DOHH2 (cell line): ENCODE results near the gene NOTCH4.

Source experiments
- H3F3A ChIP-seq: fragments of 200-600 bp; sonication (generic), shearing (Covaris generic); 2 replicates; pipeline ENCODE4 v1.6.0; 2016; ENCODE audit warnings: antibody characterized with exemption, mild to moderate bottlenecking; ENCODE audit not compliant: control insufficient read depth, insufficient read depth
- H3K27ac ChIP-seq: fragments of 200-600 bp; sonication (generic); 2 replicates; pipeline ENCODE4 v1.5.1; 2014; ENCODE audit warnings: low read depth, mild to moderate bottlenecking, low read length, moderate library complexity
- H3K27me3 ChIP-seq: fragments of 200-600 bp; sonication (generic); 2 replicates; pipeline ENCODE4 v1.6.1; 2014; ENCODE audit warnings: mild to moderate bottlenecking, low read length, mixed read lengths; ENCODE audit not compliant: control insufficient read depth
- H3K36me3 ChIP-seq: fragments of 200-600 bp; sonication (generic); 2 replicates; pipeline ENCODE4 v1.6.1; 2014; ENCODE audit warnings: mild to moderate bottlenecking, low read length, moderate library complexity, mixed read lengths; ENCODE audit not compliant: control insufficient read depth
- H3K4me1 ChIP-seq: fragments of 200-600 bp; sonication (generic); 2 replicates; pipeline ENCODE4 v1.6.1; 2014; ENCODE audit warnings: mild to moderate bottlenecking, low read length, mixed read lengths; ENCODE audit not compliant: control insufficient read depth
- H3K4me2 ChIP-seq: fragments of 200-600 bp; sonication (generic); 2 replicates; pipeline ENCODE4 v1.6.0; 2014; ENCODE audit warnings: mild to moderate bottlenecking, low read length, moderate library complexity
- H3K4me3 ChIP-seq: fragments of 200-600 bp; sonication (generic); 2 replicates; pipeline ENCODE4 v1.5.1; 2014; ENCODE audit warnings: mild to moderate bottlenecking, low read length, mixed read lengths
- H3K79me2 ChIP-seq: fragments of 200-600 bp; sonication (generic); 2 replicates; pipeline ENCODE4 v1.6.1; 2014; ENCODE audit warnings: mild to moderate bottlenecking, low read length, mixed read lengths; ENCODE audit not compliant: control insufficient read depth
- H3K9me2 ChIP-seq: fragments of 200-600 bp; sonication (generic); replicated peaks from 2 replicates; pipeline ENCODE4 v1.6.1; 2014; ENCODE audit warnings: mild to moderate bottlenecking, low read length, mixed read lengths; ENCODE audit not compliant: control insufficient read depth
- H3K9me3 ChIP-seq: fragments of 200-600 bp; sonication (generic); 2 replicates; pipeline ENCODE4 v1.6.1; 2014; ENCODE audit warnings: antibody characterized with exemption, low read length, mixed read lengths; ENCODE audit not compliant: control insufficient read depth, insufficient read depth
- H4K20me1 ChIP-seq: fragments of 200-600 bp; sonication (generic); 2 replicates; pipeline ENCODE4 v1.6.0; 2014; ENCODE audit warnings: low read depth, mild to moderate bottlenecking, antibody characterized with exemption, low read length, moderate library complexity; ENCODE audit not compliant: control insufficient read depth, insufficient read depth
- EZH2phosphoT487 ChIP-seq: fragments of 200-600 bp; sonication (generic); IDR thresholded peaks from 2 replicates; pipeline ENCODE4 v1.6.1; 2017; ENCODE audit warnings: borderline replicate concordance, mild to moderate bottlenecking, antibody characterized with exemption, low read length, moderate library complexity, mixed read lengths
- TF ChIP-seq, protein P1 (sequence below): fragments of 200-600 bp; sonication (generic); IDR thresholded peaks from one replicate; pipeline ENCODE4 v1.5.1; 2014; ENCODE audit warnings: antibody characterized with exemption, mild to moderate bottlenecking, low read depth, low read length; ENCODE audit not compliant: poor library complexity, severe bottlenecking

The NOTCH4 gene

GRCh38 chr6:32200711-32201475, 23.0 kb downstream of the NOTCH4 start:
- H3K27me3 ChIP-seq: no peaks in the 10 kb centered on the region
- H3K36me3 ChIP-seq: peaks cover 3% of the 10 kb centered on the region; the same call in 1 of the 2 replicates
- H3K4me2 ChIP-seq: no peak overlapping the region

DNA sequence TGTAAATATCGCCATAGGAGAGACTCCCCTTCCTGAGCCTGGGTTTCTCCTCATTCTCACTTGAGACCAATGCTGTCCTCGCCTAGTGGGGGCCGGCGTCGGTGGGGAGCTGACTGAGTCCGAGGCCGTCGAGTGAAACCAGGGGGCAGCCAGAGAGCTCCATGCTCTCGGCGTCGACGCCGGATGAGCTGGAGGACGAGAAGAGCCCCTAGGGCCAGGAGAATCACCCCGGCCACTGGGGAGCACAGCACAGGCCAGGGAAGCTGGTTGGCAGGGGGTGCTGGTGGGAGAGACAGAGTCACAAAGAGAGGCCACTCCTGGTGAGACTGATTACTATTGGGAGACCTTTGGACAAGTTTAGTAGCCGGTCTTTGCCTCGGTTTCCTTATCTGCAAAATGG, 25.0 kb downstream of the NOTCH4 start:
- Histone ChIP-seq H3K4me3 (no peak overlapping the region), H3K36me3 (peaks cover 3% of the 10 kb centered on the region; the same call in 1 of the 2 replicates)

More at GRCh38 chr6:32200711-32201475, 23.0 kb downstream of the NOTCH4 start:
- H3K4me1 ChIP-seq: peaks cover 22% of the 10 kb centered on the region
- TF ChIP-seq EZH2phosphoT487: no peak
- TF ChIP-seq, protein P1, sequence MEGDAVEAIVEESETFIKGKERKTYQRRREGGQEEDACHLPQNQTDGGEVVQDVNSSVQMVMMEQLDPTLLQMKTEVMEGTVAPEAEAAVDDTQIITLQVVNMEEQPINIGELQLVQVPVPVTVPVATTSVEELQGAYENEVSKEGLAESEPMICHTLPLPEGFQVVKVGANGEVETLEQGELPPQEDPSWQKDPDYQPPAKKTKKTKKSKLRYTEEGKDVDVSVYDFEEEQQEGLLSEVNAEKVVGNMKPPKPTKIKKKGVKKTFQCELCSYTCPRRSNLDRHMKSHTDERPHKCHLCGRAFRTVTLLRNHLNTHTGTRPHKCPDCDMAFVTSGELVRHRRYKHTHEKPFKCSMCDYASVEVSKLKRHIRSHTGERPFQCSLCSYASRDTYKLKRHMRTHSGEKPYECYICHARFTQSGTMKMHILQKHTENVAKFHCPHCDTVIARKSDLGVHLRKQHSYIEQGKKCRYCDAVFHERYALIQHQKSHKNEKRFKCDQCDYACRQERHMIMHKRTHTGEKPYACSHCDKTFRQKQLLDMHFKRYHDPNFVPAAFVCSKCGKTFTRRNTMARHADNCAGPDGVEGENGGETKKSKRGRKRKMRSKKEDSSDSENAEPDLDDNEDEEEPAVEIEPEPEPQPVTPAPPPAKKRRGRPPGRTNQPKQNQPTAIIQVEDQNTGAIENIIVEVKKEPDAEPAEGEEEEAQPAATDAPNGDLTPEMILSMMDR: no peak
- H3K27ac ChIP-seq: no peak overlapping the region
- no peaks in the 10 kb centered on the region for H4K20me1 ChIP-seq
- H3F3A ChIP-seq: peaks cover 14% of the 10 kb centered on the region
- H3K9me3 ChIP-seq: no peaks in the 10 kb centered on the region
- no peaks in the 10 kb centered on the region for H3K9me2 ChIP-seq
- no peaks in the 10 kb centered on the region for H3K79me2 ChIP-seq
- no peak overlapping the region for H3K4me3 ChIP-seq

DNA sequence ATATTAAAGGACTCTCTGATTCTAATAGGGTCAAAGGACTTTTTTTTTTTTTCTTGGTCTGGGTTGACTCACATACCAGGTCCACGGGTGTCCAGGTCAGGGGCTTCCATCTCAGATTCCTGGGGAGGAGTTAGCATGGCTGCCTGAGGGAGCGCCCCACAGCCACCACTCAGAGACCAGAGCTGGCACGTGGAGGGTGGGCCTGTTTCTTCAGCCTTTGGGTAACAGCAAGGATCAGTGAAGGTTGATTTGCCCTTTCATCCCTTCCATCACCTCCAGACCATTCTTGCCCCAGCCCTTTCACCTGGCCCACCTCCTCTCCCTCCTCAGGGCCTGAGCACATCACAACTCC, 25.5 kb downstream of the NOTCH4 start:
- Histone ChIP-seq H3K36me3 (peaks cover 3% of the 10 kb centered on the region; the same call in 1 of the 2 replicates), H3K79me2 (peaks cover 6% of the 10 kb centered on the region), H3K27me3 (no peaks in the 10 kb centered on the region), H3K4me1 (peaks cover 43% of the 10 kb centered on the region), H3K4me2 (no peak overlapping the region), H3K27ac (no peak overlapping the region), H3K4me3 (no peak overlapping the region), H4K20me1 (no peaks in the 10 kb centered on the region), H3K9me2 (no peaks in the 10 kb centered on the region), H3F3A (peaks cover 23% of the 10 kb centered on the region), H3K9me3 (no peaks in the 10 kb centered on the region)
- TF ChIP-seq EZH2phosphoT487: no peak
- TF ChIP-seq, protein P1: no peak

More for the DNA sequence above, 25.0 kb downstream of the NOTCH4 start:
- Histone ChIP-seq H3K9me2 (no peaks in the 10 kb centered on the region), H3K27me3 (no peaks in the 10 kb centered on the region), H4K20me1 (no peaks in the 10 kb centered on the region), H3K4me2 (no peak overlapping the region), H3F3A (peaks cover 18% of the 10 kb centered on the region), H3K4me1 (peaks cover 37% of the 10 kb centered on the region), H3K9me3 (no peaks in the 10 kb centered on the region), H3K27ac (no peak overlapping the region), H3K79me2 (peaks cover 3% of the 10 kb centered on the region; the same call in 1 of the 2 replicates)
- no peak for TF ChIP-seq EZH2phosphoT487
- TF ChIP-seq, protein P1: no peak
